HepG2 (cell line): Measurements from ENCODE around the gene NR5A2. TPM values are rescaled to one million over a fixed set of nuclear protein-coding genes. Genes with fewer than 3 reads are reported as not detected.

ENCODE experiments used
- ATAC-seq: fragments of 200-7000 bp; cut with Tn5 transposase; 3 replicates; pipeline ENCODE4 v1.9.1; 2020; ENCODE audit warnings: mild to moderate bottlenecking, moderate library complexity
- BruUV-seq: library from RNA; stranded (reverse); fragments of 400-500 nt; replicated peaks from 2 replicates; lab custom pipeline; 2021; lab: Mats Ljungman, UMichigan
- CTCF ChIA-PET: fragments of 300-600 bp; formaldehyde crosslinking; extraction: SDS; loops from one replicate; lab custom pipeline; 2021; ENCODE audit warnings: low total read pairs, inconsistent platforms, low intra/inter-chr PET ratio; lab: Yijun Ruan, JAX
- POLR2A ChIA-PET: fragments of 350-600 bp; sonication (Branson Sonifier 250); formaldehyde crosslinking; loops from one replicate; lab custom pipeline; 2020; ENCODE audit warnings: antibody characterized with exemption, inconsistent platforms; lab: Yijun Ruan, JAX
- DNase-seq: peaks from one replicate; pipeline ENCODE4 v3.0.0-alpha.2; 2015; ENCODE audit warnings: low spot score
- FAIRE-seq: peaks from 3 replicates; lab custom pipeline; 2011; peaks lifted over from hg19 to GRCh38; lab: Jason Lieb, UNC
- H2AFZ ChIP-seq: one replicate; pipeline ENCODE4 v1.6.1; 2011; ENCODE audit warnings: low read length, inconsistent platforms
- H3K27ac ChIP-seq: fragments of 300-600 bp; 3 replicates; pipeline ENCODE4 v1.8.0; 2011; ENCODE audit warnings: mixed run types, mild to moderate bottlenecking, mixed read lengths, low read length, inconsistent platforms; ENCODE audit not compliant: insufficient read depth; ENCODE audit errors: extremely low read length
- H3K27me3 ChIP-seq, 2 experiments: fragments of 200-600 bp in 1 of 2; 2 replicates in 1 of 2; 3 replicates in 1 of 2; pipeline versions ENCODE4 v1.6.0 to v1.8.0; 2011; ENCODE audit warnings: low read length in 2 of 2, mild to moderate bottlenecking in 2 of 2, moderate library complexity in 2 of 2, inconsistent platforms in 1 of 2; ENCODE audit not compliant: insufficient read depth in 2 of 2, control insufficient read depth in 1 of 2
- H3K36me3 ChIP-seq, 2 experiments: fragments of 200-600 bp in 1 of 2; replicated peaks in 1 of 2; 2 replicates in 1 of 2; 3 replicates in 1 of 2; pipeline versions ENCODE4 v1.5.1 to v1.8.0; 2011; ENCODE audit warnings: low read length in 2 of 2, inconsistent platforms in 1 of 2; ENCODE audit not compliant: insufficient read depth in 2 of 2, control insufficient read depth in 1 of 2
- H3K4me1 ChIP-seq: 2 replicates; pipeline ENCODE4 v1.5.1; 2012; ENCODE audit warnings: low read length, inconsistent platforms; ENCODE audit not compliant: insufficient read depth
- H3K4me2 ChIP-seq: 2 replicates; pipeline ENCODE4 v1.6.0; 2011; ENCODE audit warnings: low read depth, low read length, inconsistent platforms
- H3K4me3 ChIP-seq, 3 experiments: fragments of 200-600 bp in 1 of 3; sonication (generic), shearing (Covaris generic) in 1 of 3; replicated peaks in 1 of 3; 2 replicates each; pipeline ENCODE4 v1.5.1; 2011 to 2016; ENCODE audit warnings: low read length in 3 of 3, inconsistent platforms in 2 of 3, low read depth in 2 of 3, mild to moderate bottlenecking in 2 of 3, control low read depth in 1 of 3, mixed read lengths in 1 of 3; ENCODE audit not compliant: insufficient read depth in 1 of 3
- H3K79me2 ChIP-seq: one replicate; pipeline ENCODE4 v1.6.1; 2011; ENCODE audit warnings: low read length, inconsistent platforms; ENCODE audit not compliant: insufficient read depth
- H3K9ac ChIP-seq: 2 replicates; pipeline ENCODE4 v1.6.0; 2011; ENCODE audit warnings: mild to moderate bottlenecking, low read depth, low read length, inconsistent platforms; ENCODE audit not compliant: insufficient read depth
- H3K9me3 ChIP-seq: 2 replicates; pipeline ENCODE4 v1.5.1; 2012; ENCODE audit warnings: mild to moderate bottlenecking, low read length
- H4K20me1 ChIP-seq: 2 replicates; pipeline ENCODE4 v1.6.0; 2011; ENCODE audit warnings: inconsistent platforms, mild to moderate bottlenecking, low read length, moderate library complexity; ENCODE audit not compliant: insufficient read depth
- DBP ChIP-seq: sonication (generic); formaldehyde crosslinking; IDR thresholded peaks from 2 replicates; pipeline ENCODE4 v1.4.0; 2020; ENCODE audit warnings: missing genetic modification reagents; ENCODE audit errors: not compliant biosample characterization
- FIP1L1 ChIP-seq: fragments of 200-400 bp; formaldehyde crosslinking; IDR thresholded peaks from 2 replicates; pipeline ENCODE4 v1.6.1; 2018; ENCODE audit warnings: low read depth, mild to moderate bottlenecking, low read length, moderate library complexity, borderline replicate concordance; ENCODE audit not compliant: insufficient read depth
- KMT2B ChIP-seq: IDR thresholded peaks from 2 replicates; pipeline ENCODE4 v1.6.1; 2016; ENCODE audit warnings: missing genetic modification reagents, missing compliant biosample characterization
- SMARCC2 ChIP-seq: fragments of 450-650 bp; IDR thresholded peaks from 2 replicates; pipeline ENCODE4 v1.6.1; 2017; ENCODE audit warnings: antibody characterized with exemption, mild to moderate bottlenecking
- SYNCRIP ChIP-seq: fragments of 200-400 bp; formaldehyde crosslinking; IDR thresholded peaks from 2 replicates; pipeline ENCODE4 v1.6.1; 2018; ENCODE audit warnings: mild to moderate bottlenecking, low read depth, low read length; ENCODE audit not compliant: insufficient read depth
- TRIM24 ChIP-seq: sonication (generic); formaldehyde crosslinking; IDR thresholded peaks from 2 replicates; pipeline ENCODE4 v1.8.0; 2022; ENCODE audit warnings: mild to moderate bottlenecking, missing genetic modification reagents
- YEATS4 ChIP-seq: sonication (generic); formaldehyde crosslinking; IDR thresholded peaks from 2 replicates; pipeline ENCODE4 v1.4.0; 2020; ENCODE audit warnings: missing genetic modification reagents, borderline replicate concordance
- ZFAT ChIP-seq: sonication (generic); formaldehyde crosslinking; conservative IDR thresholded peaks from 2 replicates; pipeline ENCODE4 v1.8.1; 2023; ENCODE audit warnings: missing genetic modification reagents, inconsistent platforms
- ZNF407 ChIP-seq: sonication (generic); formaldehyde crosslinking; IDR thresholded peaks from one replicate; pipeline ENCODE4 v1.5.1; 2020; ENCODE audit warnings: mild to moderate bottlenecking, missing genetic modification reagents; ENCODE audit errors: not compliant biosample characterization
- WGBS: methylation state at CpG from one replicate; pipeline ENCODE4 v1.1.6; 2017; ENCODE audit warnings: low lambda C conversion rate; 5-methylcytosine and 5-hydroxymethylcytosine counted together
- in situ Hi-C: cut with HindIII; loops from 2 replicates; pipeline ENCODE4 v1.10.0; 2017; ENCODE audit warnings: low pct_unique_long_range_greater_than_20kb; ENCODE audit not compliant: extremely low pct_ligation_motif_present
- intact Hi-C: fragments of 100-400 bp; cut with micrococcal nuclease; formaldehyde crosslinking; loops from one replicate; pipeline ENCODE4 v1.10.0; 2022; ENCODE audit not compliant: unreplicated experiment
- polyA plus RNA-seq, 8 experiments: library from polyadenylated mRNA; depleted of rRNA in 3 of 8; stranded (reverse) in 7 of 8; unstranded in 1 of 8; fragments of >200 nt; fragmentation: Illumina TruSeq in 4 of 8; extraction: Trizol in 4 of 8; gene quantifications; 2 replicates each; pipeline versions ENCODE4 v1.2.1 to v1.2.3, GENCODE V29; 2011 to 2016; ENCODE audit warnings: low read depth in 4 of 8, missing spikeins in 1 of 8, mixed read lengths in 1 of 8; ENCODE audit not compliant: insufficient read depth in 1 of 8
- total RNA-seq, 5 experiments: library from RNA; depleted of rRNA; stranded (reverse); fragments of >200 nt; fragmentation: Illumina TruSeq; extraction: Trizol; gene quantifications; 2 replicates each; pipeline ENCODE4 v1.2.3, GENCODE V29; 2016; ENCODE audit warnings: low read depth in 1 of 5
- TF ChIP-seq, protein P1 (sequence below): sonication (generic); formaldehyde crosslinking; IDR thresholded peaks from 2 replicates; pipeline ENCODE4 v1.9.0; 2021; ENCODE audit warnings: missing genetic modification reagents, borderline replicate concordance
- TF ChIP-seq, protein P2 (sequence below), 2 experiments: fragments of 450-650 bp in 1 of 2; sonication (generic) in 1 of 2; formaldehyde crosslinking; IDR thresholded peaks; 2 replicates each; pipeline versions ENCODE4 v1.5.0 to v1.8.0; 2020 to 2022; ENCODE audit warnings: mild to moderate bottlenecking in 1 of 2, missing genetic modification reagents in 1 of 2

Gene NR5A2
- total and polyA plus RNA-seq, 2 of the 13 experiments (the other 11 are each of a cell fraction or from before 2014, with no cell fraction given) = 0.24 to 2.8 TPM

- ATAC-seq (no peak), FAIRE-seq (no peak), DNase-seq (no peak)
- Histone ChIP-seq H4K20me1 (no peaks in the 10 kb centered on the region), H3K36me3 (no peaks in the 10 kb centered on the region), H3K79me2 (no peaks in the 10 kb centered on the region), H3K4me3 (no peak overlapping the region), H3K9ac (no peak overlapping the region), H3K4me2 (no peak overlapping the region), H3K9me3 (no peaks in the 10 kb centered on the region), H3K27ac (no peak overlapping the region), H3K4me1 (no peaks in the 10 kb centered on the region), H2AFZ (no peak overlapping the region), H3K27me3 (no peaks in the 10 kb centered on the region)
- in situ Hi-C loops = no loop called here
- ChIA-PET CTCF (no interaction called here), POLR2A (no interaction called here)
- no CpG with 5 or more reads among the region's 4 CpGs for WGBS
- intact Hi-C loops = no loop called here
- no TSS peak for BruUV-seq
- no peak for TF ChIP-seq DBP
- TF ChIP-seq TRIM24 (CRISPR knock-in tag) = no peak
- TF ChIP-seq, protein P1, sequence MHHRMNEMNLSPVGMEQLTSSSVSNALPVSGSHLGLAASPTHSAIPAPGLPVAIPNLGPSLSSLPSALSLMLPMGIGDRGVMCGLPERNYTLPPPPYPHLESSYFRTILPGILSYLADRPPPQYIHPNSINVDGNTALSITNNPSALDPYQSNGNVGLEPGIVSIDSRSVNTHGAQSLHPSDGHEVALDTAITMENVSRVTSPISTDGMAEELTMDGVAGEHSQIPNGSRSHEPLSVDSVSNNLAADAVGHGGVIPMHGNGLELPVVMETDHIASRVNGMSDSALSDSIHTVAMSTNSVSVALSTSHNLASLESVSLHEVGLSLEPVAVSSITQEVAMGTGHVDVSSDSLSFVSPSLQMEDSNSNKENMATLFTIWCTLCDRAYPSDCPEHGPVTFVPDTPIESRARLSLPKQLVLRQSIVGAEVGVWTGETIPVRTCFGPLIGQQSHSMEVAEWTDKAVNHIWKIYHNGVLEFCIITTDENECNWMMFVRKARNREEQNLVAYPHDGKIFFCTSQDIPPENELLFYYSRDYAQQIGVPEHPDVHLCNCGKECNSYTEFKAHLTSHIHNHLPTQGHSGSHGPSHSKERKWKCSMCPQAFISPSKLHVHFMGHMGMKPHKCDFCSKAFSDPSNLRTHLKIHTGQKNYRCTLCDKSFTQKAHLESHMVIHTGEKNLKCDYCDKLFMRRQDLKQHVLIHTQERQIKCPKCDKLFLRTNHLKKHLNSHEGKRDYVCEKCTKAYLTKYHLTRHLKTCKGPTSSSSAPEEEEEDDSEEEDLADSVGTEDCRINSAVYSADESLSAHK (CRISPR knock-in tag) = no peak
- TF ChIP-seq SYNCRIP = no peak
- no peak for TF ChIP-seq ZFAT
- TF ChIP-seq, protein P2, sequence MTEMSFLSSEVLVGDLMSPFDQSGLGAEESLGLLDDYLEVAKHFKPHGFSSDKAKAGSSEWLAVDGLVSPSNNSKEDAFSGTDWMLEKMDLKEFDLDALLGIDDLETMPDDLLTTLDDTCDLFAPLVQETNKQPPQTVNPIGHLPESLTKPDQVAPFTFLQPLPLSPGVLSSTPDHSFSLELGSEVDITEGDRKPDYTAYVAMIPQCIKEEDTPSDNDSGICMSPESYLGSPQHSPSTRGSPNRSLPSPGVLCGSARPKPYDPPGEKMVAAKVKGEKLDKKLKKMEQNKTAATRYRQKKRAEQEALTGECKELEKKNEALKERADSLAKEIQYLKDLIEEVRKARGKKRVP (CRISPR knock-in tag; IDR thresholded peaks at IDR 0.05) = no peak
- no peak for TF ChIP-seq SMARCC2
- no peak for TF ChIP-seq FIP1L1
- no peak for TF ChIP-seq YEATS4 (CRISPR knock-in tag)
- no peak for TF ChIP-seq KMT2B
- no peak for TF ChIP-seq ZNF407 (CRISPR knock-in tag)
Observed at GRCh38 chr1:200179781-200180160, 152.3 kb downstream of the NR5A2 start.
